ENCODE data around the gene GPRIN1.

DNA sequence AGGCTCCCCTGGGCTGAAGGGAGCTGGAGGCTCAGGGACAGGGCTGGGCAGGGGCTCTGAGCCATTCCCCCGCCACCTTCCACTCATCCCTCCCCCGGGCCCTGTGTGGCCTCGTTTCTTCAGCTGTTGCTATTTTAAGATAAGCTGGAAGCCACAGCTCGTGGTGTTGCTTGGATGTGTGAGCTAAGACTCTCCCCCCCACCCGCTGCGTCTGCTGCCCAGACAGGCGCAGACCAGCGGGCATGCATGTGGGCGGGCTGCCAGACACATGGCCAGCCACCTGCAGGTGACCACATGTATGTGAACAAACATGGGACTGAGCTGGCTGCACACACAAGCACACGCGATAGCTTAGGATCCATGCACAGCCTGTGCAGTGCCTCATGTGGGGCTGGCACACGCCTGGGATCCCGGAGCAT is 11.7 kb upstream of the GPRIN1 start:
- no peak for TF ChIP-seq GATA2 (IDR thresholded peaks at IDR 0.05; ENCODE audit: low read depth, low read length)
- TF ChIP-seq GATA3 (IDR thresholded peaks at IDR 0.05; ENCODE audit: low read depth, low read length) = no peak

Data from SH-SY5Y (cell line).